OCI-LY7 (cell line): ENCODE measurements around the gene NCOR2.

Source experiments
- EZH2phosphoT487 ChIP-seq: fragments of 200-600 bp; sonication (generic); IDR thresholded peaks from 2 replicates; pipeline ENCODE4 v1.6.1; 2018; ENCODE audit warnings: low read depth, borderline replicate concordance, mild to moderate bottlenecking, mixed run types, antibody characterized with exemption, low read length, moderate library complexity, mixed read lengths
- TF ChIP-seq, protein P1 (sequence below): fragments of 200-600 bp; sonication (generic); conservative IDR thresholded peaks from 2 replicates; pipeline ENCODE4 v1.5.1; 2014; ENCODE audit warnings: mild to moderate bottlenecking, antibody characterized with exemption, low read length, moderate library complexity, mixed read lengths

DNA sequence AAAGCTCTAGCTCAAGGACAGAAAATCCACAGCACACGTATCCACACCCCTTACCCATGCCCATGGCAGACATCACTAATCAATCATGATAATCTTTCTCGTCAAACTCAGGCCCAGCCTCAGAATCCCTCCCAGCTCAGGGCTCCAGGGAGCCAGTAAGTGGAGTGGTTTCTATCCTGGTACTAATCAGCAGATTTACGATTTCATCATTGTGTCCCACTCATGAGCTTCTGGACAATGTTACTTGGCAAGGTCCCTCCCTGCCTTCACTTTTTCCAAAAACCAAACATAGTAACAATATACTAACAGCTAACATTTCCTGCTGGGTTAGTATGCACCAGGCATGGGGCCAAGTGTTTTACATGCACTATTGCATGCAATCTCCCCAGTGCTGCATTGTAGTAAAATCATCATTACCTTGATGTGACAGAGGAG, 45.8 kb upstream of the NCOR2 start:
- TF ChIP-seq, protein P1, sequence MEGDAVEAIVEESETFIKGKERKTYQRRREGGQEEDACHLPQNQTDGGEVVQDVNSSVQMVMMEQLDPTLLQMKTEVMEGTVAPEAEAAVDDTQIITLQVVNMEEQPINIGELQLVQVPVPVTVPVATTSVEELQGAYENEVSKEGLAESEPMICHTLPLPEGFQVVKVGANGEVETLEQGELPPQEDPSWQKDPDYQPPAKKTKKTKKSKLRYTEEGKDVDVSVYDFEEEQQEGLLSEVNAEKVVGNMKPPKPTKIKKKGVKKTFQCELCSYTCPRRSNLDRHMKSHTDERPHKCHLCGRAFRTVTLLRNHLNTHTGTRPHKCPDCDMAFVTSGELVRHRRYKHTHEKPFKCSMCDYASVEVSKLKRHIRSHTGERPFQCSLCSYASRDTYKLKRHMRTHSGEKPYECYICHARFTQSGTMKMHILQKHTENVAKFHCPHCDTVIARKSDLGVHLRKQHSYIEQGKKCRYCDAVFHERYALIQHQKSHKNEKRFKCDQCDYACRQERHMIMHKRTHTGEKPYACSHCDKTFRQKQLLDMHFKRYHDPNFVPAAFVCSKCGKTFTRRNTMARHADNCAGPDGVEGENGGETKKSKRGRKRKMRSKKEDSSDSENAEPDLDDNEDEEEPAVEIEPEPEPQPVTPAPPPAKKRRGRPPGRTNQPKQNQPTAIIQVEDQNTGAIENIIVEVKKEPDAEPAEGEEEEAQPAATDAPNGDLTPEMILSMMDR = no peak
- no peak for TF ChIP-seq EZH2phosphoT487
